NB4 (cell line): ENCODE data around the gene RXRB.

Source experiments
- DNase-seq: peaks from one replicate; pipeline ENCODE4 v3.0.0; 2010; ENCODE audit warnings: low read depth
- H3K4me3 ChIP-seq: one replicate; pipeline ENCODE4 v1.5.1; 2011; ENCODE audit warnings: mild to moderate bottlenecking, low read depth, low read length, moderate library complexity
- MYC ChIP-seq: IDR thresholded peaks from 2 replicates; pipeline ENCODE4 v1.6.1; 2011; ENCODE audit warnings: low read depth, low read length
- POLR2A ChIP-seq: IDR thresholded peaks from 2 replicates; pipeline ENCODE4 v1.6.1; 2011; ENCODE audit warnings: mild to moderate bottlenecking; ENCODE audit not compliant: insufficient read length; ENCODE audit errors: extremely low read depth
- TF ChIP-seq, protein P1 (sequence below): IDR thresholded peaks from 2 replicates; pipeline ENCODE4 v1.6.1; 2011; ENCODE audit warnings: low read depth, low read length
- TF ChIP-seq, protein P2 (sequence below): IDR thresholded peaks from one replicate; pipeline ENCODE4 v1.5.1; 2012; ENCODE audit warnings: low read depth, low read length

RXRB gene

DNA sequence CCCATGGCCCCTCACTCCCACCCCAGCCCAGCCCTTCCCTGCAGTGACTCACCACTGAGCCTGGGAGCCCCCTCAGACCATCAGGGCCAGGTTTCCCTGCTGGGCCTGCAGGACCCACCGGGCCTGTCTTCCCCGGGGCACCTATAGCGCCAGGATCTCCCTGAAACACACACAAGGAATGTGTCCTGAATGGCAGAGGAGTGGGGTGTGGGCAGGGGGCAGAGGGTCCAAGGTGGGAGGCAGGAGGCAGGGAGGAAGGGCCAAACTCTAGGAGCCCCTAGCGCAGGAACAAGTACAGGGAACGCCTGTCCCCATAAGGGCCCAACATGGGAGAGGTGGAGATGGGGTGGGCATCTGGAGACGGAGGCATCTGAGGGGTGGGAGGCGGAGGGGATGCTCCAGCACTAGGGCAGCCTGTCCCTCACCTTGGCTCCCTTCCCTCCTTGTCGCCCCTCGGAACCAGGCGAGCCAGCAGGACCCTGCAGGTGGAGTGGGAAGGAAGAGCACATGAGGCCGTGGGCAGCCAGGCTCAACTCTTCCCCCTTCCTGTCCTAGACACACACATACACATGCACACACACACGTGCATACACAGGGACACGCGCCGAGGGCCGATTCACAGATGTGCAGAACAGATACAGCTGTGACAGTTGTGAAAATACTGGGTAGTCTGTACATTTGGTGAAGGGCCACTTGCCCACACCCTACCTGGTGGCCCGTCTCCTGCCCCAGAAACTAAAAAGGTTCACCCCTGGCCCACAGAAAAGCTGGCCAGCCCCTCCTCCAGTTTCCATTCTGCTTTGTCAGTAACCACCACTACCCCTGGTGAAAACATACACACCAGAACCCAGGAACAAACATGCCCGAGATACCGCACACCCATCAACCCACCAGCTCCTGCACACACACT is 32.8 kb downstream of the RXRB start:
- DNase-seq, result no peak
- TF ChIP-seq, protein P1, sequence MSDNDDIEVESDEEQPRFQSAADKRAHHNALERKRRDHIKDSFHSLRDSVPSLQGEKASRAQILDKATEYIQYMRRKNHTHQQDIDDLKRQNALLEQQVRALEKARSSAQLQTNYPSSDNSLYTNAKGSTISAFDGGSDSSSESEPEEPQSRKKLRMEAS, result no peak
- H3K4me3 ChIP-seq, result no peak overlapping the region

DNA sequence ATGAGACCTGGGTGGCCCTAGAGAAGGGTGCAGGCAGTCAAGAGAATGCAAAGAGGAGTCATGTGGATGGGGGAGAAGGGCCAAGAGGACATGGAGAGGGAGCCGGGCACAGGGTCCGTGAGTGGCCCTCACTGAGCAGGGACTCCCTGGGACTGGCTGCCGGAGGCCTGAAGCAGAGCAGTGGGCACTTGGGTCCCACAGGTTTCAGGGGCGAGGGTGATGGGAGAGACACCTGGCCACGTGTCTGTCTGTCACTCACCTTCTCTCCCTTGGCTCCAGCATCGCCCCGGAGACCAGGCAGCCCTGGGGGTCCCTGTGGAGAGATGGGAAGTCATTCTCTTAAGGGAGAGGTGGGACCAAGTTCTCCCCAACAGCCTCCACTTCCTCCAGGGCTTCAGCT is 33.7 kb downstream of the RXRB start:
- H3K4me3 ChIP-seq, result no peak overlapping the region
- no peak for TF ChIP-seq MYC
- TF ChIP-seq, protein P1, result no peak
- TF ChIP-seq POLR2A, result no peak
- TF ChIP-seq, protein P2, sequence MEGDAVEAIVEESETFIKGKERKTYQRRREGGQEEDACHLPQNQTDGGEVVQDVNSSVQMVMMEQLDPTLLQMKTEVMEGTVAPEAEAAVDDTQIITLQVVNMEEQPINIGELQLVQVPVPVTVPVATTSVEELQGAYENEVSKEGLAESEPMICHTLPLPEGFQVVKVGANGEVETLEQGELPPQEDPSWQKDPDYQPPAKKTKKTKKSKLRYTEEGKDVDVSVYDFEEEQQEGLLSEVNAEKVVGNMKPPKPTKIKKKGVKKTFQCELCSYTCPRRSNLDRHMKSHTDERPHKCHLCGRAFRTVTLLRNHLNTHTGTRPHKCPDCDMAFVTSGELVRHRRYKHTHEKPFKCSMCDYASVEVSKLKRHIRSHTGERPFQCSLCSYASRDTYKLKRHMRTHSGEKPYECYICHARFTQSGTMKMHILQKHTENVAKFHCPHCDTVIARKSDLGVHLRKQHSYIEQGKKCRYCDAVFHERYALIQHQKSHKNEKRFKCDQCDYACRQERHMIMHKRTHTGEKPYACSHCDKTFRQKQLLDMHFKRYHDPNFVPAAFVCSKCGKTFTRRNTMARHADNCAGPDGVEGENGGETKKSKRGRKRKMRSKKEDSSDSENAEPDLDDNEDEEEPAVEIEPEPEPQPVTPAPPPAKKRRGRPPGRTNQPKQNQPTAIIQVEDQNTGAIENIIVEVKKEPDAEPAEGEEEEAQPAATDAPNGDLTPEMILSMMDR, result no peak

DNA sequence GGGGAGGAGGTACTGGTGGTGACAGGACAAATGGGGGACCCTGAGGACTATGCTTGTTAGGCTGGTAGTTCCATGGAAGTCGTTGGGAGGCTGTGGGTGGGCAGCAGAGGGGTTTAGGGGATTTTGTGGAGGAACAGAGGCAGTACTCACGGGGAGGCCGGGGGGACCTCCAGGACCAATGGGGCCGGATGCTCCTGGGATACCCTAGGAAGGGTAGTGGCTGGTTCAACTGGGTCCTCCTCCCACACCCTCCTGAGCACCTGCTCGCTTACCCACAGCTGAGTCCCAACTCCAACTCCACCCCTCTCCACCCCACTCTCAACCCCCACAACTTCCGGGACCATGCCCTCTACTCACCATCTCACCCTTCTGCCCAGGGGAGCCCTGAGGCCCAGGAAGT is 34.1 kb downstream of the RXRB start:
- no peak overlapping the region for H3K4me3 ChIP-seq
- DNase-seq, result no peak
- TF ChIP-seq MYC (no peak), POLR2A (no peak)
- TF ChIP-seq, protein P1, result no peak
- TF ChIP-seq, protein P2, result no peak

More for the DNA sequence above, 33.7 kb downstream of the RXRB start:
- no peak for DNase-seq

DNA sequence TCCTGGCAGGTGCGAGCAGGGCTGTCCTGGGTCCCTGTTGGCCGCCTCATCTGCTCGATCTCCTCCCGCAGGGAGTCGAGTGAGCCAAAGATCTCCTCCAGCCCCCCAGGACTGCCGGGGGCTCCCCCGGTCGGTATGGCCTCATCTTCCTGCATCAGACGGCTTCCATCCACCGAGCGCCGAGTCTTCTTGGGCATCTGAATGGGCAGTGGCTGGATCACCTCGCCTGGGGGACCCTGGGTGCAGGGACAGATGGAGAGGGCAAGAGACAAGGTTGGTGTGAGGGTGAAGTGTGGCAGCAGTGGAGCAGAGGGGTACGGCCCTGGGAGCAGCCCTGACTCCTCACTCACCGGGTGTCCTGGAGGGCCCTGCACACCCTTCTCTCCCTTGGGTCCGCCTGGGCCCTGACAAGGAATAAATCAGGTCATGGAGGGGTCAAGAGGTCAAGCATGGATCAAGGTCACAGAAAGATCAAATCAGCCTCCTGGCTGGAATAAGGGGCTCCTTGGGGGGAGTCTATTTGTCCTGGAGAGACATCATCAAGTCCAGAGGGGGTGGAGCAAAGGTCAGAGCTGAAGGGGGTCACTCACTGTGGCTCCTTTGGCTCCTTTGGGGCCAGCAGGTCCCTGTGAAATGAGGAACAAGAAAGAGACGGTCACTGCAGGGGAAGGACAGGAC is 34.7 kb downstream of the RXRB start:
- no peak overlapping the region for H3K4me3 ChIP-seq
- TF ChIP-seq, protein P1, result no peak
- TF ChIP-seq MYC (no peak), POLR2A (no peak)
- TF ChIP-seq, protein P2, result no peak
- DNase-seq, result no peak

DNA sequence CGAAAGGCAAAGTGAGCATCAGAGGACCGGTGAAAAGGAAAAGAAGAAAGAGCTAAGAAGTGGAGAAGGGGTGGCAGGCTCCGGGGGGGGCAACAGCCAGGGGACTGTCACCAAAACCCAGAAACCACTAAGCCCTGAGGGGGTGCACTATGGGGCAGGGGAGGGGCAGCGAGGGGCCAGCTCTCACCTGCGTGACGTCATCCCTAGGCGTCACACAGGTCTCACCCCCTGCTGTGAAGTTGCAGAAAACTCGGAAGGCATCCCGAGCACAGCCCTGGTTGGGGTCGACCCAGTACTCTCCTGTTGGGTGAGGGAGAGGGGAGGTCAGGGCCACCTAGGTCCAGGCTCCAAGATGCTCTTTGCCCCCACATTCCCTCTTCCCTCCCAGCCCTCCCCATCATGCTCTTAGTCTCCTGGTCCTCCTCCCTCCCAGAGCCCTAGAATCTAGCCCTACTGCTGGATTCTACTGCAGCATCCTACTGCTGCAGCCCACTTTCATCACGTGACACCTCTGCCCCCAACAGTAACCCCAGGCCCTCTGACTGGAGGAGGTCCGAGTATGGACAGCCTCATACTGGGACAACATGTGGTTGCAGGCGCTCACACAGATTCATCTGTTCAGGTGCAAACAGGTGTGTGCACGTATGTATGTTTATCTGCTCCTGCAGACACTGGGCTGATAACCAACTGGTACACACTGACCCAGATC is 35.6 kb downstream of the RXRB start:
- H3K4me3 ChIP-seq, result no peak overlapping the region
- DNase-seq, result no peak
- TF ChIP-seq POLR2A (no peak), MYC (no peak)
- TF ChIP-seq, protein P1, result no peak
- TF ChIP-seq, protein P2, result no peak

DNA sequence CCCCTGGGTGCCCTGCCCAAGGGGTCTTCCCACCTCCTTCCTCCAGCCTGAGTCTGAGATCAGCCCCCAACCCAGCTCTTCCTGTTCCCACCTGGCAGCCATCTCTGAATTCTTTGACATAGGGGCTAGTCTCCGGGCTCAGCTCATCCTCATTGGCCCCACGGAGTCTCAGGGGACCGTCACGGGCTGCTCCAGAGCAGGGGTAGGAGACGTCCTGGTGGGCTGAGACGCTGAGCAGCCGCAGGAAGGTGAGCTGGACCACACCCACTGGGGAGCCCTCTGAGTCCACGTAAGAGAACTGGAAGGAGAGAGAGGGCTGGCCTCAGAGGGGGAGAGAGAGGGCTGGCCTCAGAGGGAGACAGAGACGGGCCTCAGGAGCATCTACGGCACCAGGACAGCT is 36.3 kb downstream of the RXRB start:
- DNase-seq, result no peak
- TF ChIP-seq, protein P2, result no peak
- TF ChIP-seq MYC (no peak), POLR2A (no peak)
- TF ChIP-seq, protein P1, result no peak

More for the DNA sequence above, 36.3 kb downstream of the RXRB start:
- no peak overlapping the region for H3K4me3 ChIP-seq
